Measurements from ENCODE around the gene KCNH5.

Gene KCNH5, protein sequence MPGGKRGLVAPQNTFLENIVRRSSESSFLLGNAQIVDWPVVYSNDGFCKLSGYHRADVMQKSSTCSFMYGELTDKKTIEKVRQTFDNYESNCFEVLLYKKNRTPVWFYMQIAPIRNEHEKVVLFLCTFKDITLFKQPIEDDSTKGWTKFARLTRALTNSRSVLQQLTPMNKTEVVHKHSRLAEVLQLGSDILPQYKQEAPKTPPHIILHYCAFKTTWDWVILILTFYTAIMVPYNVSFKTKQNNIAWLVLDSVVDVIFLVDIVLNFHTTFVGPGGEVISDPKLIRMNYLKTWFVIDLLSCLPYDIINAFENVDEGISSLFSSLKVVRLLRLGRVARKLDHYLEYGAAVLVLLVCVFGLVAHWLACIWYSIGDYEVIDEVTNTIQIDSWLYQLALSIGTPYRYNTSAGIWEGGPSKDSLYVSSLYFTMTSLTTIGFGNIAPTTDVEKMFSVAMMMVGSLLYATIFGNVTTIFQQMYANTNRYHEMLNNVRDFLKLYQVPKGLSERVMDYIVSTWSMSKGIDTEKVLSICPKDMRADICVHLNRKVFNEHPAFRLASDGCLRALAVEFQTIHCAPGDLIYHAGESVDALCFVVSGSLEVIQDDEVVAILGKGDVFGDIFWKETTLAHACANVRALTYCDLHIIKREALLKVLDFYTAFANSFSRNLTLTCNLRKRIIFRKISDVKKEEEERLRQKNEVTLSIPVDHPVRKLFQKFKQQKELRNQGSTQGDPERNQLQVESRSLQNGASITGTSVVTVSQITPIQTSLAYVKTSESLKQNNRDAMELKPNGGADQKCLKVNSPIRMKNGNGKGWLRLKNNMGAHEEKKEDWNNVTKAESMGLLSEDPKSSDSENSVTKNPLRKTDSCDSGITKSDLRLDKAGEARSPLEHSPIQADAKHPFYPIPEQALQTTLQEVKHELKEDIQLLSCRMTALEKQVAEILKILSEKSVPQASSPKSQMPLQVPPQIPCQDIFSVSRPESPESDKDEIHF

DNA sequence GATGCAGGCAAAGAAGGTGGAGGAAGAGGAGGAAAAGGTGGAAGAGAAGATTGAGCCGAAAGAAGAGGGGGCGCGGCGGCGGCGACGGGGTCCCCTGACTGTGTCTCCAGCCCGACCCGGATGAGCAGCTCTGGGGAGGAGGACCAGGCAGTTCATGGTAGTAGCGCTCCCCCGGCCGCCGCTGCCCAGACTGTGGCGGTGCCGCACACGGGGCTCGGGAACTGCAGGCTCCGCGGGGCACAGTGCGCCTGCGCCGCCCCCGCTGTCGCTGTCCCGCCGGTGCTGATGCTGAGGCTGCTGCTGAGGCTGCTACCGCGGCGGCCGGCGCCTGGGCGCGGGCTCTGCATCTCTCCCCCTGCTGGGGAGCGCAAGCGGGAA lies at the start of gene KCNH5:
Gene KCNH5, minus strand, starts transcription at position 225 of the 378 bp plus-strand sequence. CDS start 272 bp downstream, outside the sequence.
- no peak for DNase-seq

DNA sequence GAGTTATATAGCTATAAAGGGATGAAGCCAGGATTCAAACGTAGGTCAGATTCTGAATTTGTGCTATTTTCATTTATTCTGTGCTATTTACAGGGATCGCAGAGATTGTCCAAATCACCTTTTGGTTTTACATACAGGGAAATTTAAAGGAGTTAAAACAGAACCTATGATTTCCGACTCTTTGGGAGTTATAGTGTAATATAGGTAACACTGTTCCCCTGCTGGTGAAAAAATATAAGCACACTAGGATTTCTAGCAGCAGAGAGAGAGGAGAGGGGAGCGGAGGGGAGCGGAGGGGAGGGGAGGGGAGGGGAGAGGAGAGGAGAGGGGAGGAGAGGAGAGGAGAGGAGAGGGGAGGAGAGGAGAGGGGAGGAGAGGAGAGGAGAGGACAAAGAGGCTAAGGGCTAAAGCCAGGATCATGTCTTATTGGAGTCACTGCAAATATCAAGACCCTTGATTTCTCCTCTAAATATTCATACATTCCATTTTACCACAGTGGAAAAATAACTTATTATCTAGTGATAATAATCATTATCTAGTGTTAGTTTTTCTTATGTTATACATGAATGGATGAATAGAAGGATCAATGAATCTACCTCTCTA lies 46.2 kb upstream of the KCNH5 start:
- DNase-seq: no peak

DNA sequence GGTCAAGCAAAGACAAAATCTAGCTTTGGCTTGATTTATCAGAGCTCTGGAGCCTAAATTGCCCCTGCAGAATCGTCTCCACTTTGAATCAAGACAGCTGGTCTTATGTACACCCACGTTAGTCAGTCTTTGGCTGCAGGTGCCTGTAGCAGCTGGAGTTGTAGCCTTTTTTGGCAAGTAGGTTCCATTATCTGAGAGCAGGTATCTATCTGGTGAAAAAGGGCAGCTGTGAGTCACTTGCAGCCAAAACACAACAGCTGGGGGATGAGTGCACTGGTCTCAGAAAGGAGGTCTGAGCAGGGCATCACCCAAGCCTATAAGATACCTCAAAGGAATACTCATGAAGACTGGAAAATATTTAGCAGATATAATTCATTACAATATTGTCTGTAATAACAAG lies 43.6 kb upstream of the KCNH5 start:
- DNase-seq: no peak

DNA sequence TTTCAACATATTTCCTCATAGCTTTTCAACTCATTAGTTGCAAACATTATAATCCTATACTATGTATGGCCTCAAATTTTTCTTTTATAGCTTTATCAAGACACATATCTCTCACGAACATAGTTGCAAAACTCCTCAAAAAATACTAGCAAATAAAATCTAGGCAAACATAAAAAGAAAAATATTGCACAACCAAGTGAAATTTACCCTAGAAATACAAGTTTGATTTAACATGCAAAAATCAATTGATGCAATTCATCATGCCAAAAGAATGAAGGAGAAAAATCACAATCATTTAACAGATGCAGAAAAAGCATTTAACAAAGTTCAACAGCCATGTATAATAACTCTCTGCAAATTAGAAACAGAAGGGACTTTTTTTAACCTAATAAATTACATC lies 33.3 kb upstream of the KCNH5 start:
- DNase-seq: no peak

DNA sequence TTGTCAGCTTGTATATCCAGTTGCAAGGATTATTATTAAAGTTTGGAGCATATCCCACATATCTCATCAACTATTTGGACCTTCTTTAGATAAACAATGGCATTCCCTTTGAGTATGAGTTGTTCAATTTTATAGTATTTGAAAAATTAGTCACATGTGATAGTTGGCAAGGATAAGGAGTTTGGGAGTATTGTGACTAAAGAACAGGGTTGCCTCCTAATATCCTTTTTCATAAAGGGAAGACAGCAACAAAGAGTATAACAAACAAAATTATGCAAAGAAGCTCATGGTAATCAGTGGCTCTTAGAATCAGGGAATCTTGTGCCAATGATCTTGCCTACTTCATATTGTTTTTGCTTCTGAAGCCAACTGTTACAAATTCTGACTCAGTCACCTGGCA lies 31.2 kb upstream of the KCNH5 start:
- no peak for DNase-seq

DNA sequence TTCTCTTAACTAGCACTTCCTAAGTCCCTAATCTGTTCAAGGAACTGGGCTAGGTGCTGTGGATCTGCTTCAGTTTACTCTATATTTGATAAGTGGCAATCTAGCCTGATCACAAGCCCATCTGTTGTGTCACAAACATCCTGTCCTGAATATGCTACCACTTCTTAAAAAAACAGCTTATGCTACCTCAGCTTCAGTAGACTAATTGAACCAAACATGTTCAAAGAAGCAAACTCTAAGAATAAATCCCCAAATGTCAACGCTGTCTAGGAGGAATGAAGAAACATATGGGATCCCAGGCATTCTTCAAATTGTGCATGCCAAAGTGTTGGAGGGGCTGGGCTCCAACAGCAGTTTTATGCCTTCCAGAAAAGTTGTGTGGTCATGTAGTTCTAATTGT lies 10.4 kb upstream of the KCNH5 start:
- no peak for DNase-seq

DNA sequence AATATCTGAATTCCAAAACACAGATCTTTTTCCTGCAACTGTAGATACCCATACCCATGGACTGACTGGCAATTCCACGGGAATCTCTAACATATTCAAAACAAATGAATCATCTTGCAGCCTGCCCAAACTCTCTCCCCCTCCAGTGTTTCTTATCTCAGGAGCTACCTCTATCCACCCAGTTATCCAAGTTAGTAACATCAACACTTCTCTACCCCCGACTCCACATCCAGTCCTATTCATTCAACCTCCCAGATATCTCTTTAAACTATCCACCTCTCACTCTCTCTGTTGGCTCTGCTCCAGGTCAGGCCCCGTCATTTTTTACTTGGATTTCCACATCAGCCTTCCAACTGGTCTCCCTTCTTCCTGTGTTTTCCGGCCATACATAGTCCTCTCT lies 6.7 kb upstream of the KCNH5 start:
- no peak for DNase-seq

DNA sequence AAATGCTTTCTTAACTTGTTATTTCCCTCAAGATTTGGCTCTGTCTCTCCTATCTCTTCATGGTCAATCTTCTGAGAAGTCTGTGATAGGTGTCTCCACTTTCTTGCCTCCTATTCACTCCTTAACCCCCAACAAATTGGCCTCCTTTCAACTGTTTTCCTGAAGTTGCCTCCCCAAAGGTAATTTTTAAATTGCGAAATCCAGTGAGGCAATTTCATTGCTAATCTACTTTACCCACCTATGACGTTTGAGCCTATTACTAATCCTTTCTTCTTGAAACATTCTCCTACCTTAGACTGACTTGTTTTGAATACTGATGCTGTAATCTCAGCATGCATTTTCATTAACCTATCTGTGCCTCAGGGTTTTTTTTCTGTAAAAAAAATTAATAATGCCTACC lies 6.0 kb upstream of the KCNH5 start:
- DNase-seq: no peak

DNA sequence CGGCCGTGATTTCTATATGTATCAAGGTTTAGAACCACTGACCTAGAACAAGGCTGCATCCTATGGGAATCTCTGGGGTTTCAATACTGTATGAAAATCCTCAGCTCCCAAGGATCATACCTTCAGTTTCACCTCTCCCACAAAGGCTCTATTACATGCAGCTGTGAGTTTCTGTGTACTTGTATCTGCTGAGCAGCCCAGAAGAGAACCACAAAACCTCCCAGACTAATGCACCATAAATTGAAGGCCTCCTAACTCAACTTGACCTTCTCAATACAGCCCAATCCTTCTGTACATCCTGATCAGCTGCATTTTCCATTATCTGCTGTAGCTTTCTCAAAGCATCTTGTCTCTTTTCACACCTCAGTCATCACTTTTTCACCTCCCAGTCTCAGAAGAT lies 5.4 kb upstream of the KCNH5 start:
- DNase-seq: no peak

DNA sequence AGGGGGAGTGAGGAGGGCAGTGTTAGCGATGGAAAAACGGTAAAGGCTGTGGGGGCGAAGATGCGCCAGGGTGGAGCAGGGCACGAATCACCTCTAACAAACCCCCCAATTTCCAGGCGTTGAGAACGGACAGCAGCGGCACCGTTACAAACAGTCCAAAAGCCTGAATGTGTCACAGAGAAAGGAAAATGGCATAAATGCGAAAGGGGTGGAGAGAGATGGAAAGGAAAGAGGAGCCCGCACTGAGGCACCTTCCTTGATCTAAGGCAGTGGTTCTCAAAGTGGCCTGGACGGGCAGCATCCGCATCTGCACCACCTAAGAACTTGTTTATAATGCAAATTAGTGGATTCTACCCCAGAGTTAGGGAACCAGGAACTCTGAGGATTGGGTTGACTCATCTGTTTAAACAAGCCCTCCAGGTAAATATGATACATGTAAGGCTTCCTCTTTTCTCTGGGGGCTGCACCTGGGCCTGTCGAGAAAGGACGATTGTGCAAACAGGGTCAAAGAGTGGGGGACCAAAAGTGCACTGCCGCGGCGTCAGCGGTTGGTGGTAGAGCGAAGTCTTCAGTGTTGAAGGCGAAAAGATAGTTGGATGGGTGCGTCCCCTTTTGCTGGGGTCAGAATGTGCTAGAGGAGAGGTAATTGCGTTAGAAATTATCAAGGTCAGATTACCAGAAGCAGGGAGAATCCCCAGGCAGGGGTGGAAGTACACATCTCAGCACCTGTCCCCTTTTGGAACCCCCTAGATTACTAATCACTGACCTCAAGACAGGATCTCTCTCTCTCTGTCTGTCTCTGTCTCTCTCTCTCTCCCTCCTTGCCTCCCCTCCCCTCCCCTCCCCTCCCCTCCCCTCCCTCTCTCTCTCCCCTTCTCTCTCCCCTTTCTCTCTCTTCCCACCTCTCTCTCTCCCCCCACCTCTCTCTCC lies 1.3 kb upstream of the KCNH5 start:
- no peak for DNase-seq

DNA sequence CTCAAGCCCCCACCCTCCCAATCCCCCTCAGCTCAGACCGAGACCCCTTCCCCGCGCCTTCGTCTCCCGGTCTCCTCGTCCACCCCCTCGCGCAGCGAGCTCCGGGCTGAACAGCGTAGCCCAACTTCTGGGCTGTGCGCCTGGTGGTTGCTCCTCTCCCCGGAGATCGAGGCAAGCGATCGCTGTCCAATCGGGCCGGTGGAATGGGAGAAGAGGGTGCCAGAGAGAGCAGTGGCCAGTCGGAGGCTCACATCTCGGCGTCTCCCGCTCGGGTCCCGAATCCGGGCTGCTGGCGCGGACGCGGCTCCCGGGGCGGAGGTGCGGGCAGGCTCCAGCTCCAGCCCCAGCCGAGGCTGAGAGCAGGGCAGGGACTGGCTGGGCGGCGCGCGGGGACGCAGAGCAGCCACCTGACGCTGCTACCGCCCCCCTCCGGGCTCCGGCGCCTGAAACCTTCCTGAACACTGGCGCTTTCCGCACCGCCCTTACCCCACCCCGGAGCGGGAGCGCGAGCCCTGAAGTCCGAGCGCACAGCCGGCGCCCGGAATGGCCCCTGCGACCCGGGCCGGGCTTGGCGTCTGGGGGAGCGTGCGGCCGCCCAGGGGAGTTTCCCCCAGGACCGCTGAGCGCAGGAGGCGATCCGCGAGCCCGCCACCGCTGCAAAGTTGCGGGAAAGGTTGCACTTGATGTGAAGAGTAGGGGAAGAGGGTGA lies 508 bp upstream of the KCNH5 start:
- no peak for DNase-seq

DNA sequence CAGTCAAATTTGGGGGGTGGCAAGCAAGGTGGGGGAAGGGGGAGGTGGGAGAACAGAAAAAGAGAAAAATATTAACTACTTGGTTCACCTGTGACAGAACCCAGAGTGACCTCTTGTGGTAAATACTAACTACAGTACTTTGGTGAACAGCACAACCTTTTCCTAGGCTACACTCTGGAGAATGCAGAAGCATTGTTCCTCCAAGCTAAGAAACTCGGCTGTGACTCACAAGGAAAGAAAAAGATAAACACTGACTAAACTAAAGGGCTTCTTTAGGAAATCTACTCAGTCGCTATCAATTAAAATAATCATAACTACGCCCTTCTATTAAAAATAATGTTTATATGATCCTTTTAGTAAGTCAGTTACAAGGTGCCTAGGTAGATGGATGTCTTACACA lies 5.4 kb downstream of the KCNH5 start:
- no peak for DNase-seq

DNA sequence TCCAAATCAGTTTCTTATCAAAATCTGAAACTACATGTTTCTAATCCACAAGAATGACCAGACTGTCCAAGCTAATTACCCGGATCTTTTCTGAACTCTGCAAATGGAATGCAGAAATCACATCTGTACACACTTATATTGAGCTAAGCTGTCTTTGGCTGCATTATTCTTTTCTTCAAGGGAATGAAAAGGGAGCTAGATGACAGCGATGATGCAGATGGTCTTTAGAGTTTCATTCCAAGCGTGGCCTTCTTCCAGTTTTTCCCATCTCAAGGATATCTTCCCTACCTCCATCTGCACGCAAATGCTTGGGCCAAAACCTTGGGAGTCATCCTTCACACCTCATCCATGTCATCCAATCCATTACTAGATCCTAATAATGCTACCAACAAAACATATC lies 12.6 kb downstream of the KCNH5 start:
- DNase-seq: no peak

DNA sequence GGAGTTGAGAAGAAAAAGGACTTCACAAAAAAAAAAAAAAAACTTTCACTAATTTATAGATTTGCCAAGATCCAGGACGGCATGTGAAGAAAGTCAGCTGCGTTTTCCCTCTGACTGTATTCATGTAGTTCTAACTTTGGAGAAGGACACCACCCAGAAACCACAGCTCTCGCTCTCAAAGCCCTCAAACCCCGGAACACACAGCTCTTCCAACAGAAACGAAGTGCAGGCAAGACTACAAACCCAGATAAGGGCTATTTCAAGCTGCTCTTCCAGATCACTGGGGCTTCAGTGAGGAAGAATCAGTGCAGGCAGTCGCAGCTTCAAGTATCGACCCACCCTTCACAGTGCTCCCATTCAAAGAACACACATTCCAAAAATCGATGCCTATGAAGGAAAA lies 13.2 kb downstream of the KCNH5 start:
- DNase-seq: no peak

DNA sequence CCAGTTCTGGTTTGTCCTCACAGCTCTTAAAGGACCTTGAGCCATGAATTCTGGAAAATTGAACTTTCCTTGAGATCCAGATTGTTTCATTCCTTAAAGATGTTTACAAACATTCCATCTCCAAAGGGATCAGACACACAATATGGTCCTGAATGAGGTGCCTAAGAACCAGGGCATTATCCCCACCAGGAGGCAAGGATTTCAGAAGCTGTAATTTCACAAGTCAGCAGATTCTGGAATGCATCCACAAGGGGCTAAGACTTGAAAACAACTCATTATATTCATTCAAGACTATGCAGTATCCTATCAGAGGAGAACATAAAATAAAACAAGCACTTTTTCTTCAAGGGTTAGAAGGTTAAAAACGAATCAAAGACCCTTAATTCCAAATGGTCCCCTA lies 15.1 kb downstream of the KCNH5 start:
- no peak for DNase-seq

DNA sequence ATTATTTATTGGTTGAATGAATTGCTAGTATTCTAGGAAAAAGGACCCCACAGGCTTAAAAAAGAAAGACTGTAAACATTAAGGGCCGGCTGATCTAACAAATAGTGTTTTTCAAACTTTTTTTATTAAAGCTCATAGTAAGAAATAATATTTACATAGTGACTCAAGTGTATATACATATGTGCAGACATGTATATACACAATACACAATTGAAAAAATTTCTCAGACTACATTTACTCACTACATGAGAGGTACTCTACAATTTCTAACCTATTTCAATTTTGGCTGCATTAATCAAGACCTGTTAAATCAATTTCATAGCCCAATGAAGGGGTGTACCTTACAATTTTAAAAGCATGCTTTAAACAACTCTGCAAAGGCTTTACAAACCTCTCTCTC lies 17.5 kb downstream of the KCNH5 start:
- DNase-seq: no peak

DNA sequence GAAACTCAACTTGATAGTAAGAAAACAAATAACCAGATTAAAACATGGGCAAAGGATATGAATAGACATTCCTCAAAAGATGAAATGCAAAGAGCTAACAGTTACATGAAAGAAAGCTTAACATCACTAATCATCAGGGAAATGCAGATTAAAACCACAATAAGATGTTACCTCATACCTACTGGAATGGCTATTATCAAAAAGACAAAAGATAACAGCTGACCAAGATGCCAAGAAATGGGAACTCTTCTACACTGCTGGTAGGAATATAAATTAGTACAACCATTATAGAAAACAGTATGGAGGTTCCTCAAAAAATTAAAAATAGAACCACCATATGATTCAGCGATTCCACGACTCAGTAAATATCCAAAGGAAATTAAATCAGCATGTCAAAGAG lies 18.8 kb downstream of the KCNH5 start:
- DNase-seq: no peak

DNA sequence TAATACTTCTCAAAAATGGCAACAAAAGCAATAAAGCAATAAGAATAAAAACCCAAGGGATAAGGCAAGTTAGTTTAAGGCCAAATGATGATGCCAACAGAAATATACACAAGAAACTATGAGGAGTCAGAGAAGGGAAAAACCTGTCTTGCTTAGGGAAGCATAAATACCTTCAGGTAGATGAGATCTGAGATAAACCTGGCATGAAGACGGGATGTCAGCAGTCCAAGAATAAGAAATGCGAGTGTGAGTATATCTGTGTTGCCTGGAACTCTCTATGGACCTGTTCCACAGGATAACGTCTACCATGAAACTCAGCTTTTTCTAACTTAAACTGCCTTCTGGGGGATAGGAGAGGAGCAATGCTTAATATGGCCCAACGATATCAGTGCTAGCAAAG lies 30.6 kb downstream of the KCNH5 start:
- no peak for DNase-seq

DNA sequence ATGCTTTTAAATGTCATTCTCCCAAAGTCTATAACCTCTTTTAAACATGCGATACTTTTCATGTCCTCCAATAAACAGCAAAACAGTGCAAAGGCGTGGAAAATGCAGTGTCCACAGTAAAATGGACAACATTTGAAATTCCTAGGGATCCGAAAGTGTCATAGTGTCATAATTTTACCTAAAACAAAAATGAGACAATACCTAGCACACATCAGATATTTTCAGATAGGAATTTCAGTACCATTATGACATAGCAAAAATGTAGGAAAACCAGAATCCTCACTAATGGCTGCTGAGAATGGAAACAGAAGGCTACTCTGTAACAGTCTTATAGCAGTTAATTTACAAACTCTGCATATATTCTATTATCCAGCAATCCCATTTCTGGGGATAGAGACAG lies 33.1 kb downstream of the KCNH5 start:
- no peak for DNase-seq

DNA sequence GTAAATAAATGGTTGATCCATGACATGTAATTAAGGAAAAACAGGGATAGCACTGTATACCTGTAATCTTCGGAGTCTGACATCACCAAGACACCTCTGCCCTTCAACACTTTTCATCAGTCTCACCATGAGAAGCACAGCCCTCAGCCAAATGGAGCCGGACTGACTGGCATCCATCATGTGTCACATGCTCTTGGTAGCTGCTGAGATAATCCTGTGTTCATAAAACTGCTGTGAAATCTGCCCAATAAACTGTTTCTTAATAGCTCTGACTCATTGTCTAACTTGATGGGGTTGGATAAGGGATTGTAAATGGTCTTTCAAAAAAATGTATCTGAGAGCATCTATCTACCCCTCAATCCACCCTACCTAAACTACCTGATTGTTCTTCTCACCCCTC lies 33.6 kb downstream of the KCNH5 start:
- DNase-seq: no peak

DNA sequence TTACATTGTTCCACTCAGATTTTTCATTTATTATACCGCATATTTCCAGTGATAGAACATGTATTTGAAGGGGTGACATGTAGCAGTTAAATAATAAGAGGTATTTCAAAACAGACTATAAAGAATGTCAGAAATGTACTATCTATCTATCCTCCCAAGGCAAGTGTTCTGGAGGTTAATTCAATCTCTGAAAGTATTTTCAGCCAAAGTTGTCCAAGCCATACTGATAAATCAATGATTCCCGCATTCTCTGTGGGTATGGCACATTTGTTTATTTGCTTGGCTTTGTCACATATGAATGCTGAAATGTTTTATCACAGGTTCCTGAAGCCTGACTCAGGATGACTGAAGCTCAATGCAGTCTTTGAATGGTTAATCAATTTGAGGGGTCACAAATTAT lies 35.8 kb downstream of the KCNH5 start:
- no peak for DNase-seq

DNA sequence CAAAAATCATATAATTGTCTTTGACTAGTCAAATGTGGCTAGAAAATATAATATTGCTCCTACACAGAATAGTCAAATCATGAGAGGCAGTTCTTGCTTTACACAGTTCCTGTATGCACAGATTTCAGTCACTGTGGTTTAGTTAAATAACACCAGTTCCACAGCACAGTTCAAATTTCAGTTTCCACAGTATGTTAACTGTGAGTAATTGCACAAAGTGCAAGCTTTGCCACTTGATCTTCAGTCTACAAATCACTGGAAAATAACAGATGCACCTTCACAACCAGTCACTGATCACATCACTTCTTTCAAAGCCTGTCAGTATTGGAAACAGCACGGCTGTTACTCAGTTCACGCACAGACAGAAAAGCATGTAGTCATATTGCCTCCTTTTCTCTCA lies 38.7 kb downstream of the KCNH5 start:
- DNase-seq: no peak
